Endothelial cell of umbilical vein (primary cell): ENCODE results near the gene CEP68. TPM values are rescaled to one million over a fixed set of nuclear protein-coding genes. Genes with fewer than 3 reads are reported as not detected.

Experiments used
- BruUV-seq: library from RNA; stranded (reverse); fragments of 400-500 nt; replicated peaks from 2 replicates; lab custom pipeline; 2021; lab: Mats Ljungman, UMichigan
- CTCF ChIA-PET: fragments of 300-600, 350-600 bp; sonication (Branson Sonifier 250); formaldehyde crosslinking; loops from one replicate; lab custom pipeline; 2021; ENCODE audit warnings: antibody characterized with exemption, inconsistent platforms; lab: Charles Lee
- POLR2A ChIA-PET: fragments of 300-600, 350-600 bp; sonication (Branson Sonifier 250); formaldehyde crosslinking; loops from one replicate; lab custom pipeline; 2021; ENCODE audit warnings: antibody characterized with exemption, inconsistent platforms; lab: Charles Lee
- DNase-seq: peaks from one replicate; pipeline ENCODE4 v3.0.0-alpha.2; 2011; ENCODE audit warnings: low read depth, low spot score
- FAIRE-seq: peaks from 2 replicates; lab custom pipeline; 2011; peaks lifted over from hg19 to GRCh38; lab: Jason Lieb, UNC
- H2AFZ ChIP-seq: 2 replicates; pipeline ENCODE4 v1.6.0; 2012; ENCODE audit warnings: low read depth, low read length, control low read depth, inconsistent platforms
- H3K27ac ChIP-seq: 2 replicates; pipeline ENCODE4 v1.5.1; 2011; ENCODE audit warnings: low read depth, mild to moderate bottlenecking, control low read depth, low read length, moderate library complexity; ENCODE audit not compliant: insufficient read depth
- H3K27me3 ChIP-seq, 2 experiments: 2 replicates each; pipeline versions ENCODE4 v1.6.0 to v1.6.1; 2011; ENCODE audit warnings: low read length in 2 of 2, mixed read lengths in 1 of 2; ENCODE audit not compliant: control insufficient read depth in 2 of 2, insufficient read depth in 2 of 2
- H3K36me3 ChIP-seq, 2 experiments: 2 replicates in 1 of 2; 3 replicates in 1 of 2; pipeline ENCODE4 v1.5.1; 2011; ENCODE audit warnings: low read length in 2 of 2, mild to moderate bottlenecking in 1 of 2, moderate library complexity in 1 of 2; ENCODE audit not compliant: control insufficient read depth in 2 of 2, insufficient read depth in 2 of 2; ENCODE audit errors: extremely low read depth in 1 of 2
- H3K4me1 ChIP-seq: 3 replicates; pipeline ENCODE4 v1.5.1; 2011; ENCODE audit warnings: mild to moderate bottlenecking, low read length; ENCODE audit not compliant: control insufficient read depth, insufficient read depth; ENCODE audit errors: extremely low read depth
- H3K4me2 ChIP-seq: 2 replicates; pipeline ENCODE4 v1.6.1; 2011; ENCODE audit warnings: low read length, control low read depth, mixed read lengths; ENCODE audit not compliant: insufficient read depth
- H3K4me3 ChIP-seq, 3 experiments: fragments of 200-600 bp in 1 of 3; sonication (generic), shearing (Covaris generic) in 1 of 3; replicated peaks in 1 of 3; 2 replicates each; pipeline ENCODE4 v1.5.1; 2011 to 2016; ENCODE audit warnings: control low read depth in 3 of 3, low read length in 3 of 3, mild to moderate bottlenecking in 2 of 3, inconsistent platforms in 1 of 3, low read depth in 1 of 3, moderate library complexity in 1 of 3; ENCODE audit not compliant: insufficient read depth in 1 of 3
- H3K79me2 ChIP-seq: 2 replicates; pipeline ENCODE4 v1.6.0; 2012; ENCODE audit warnings: low read length, inconsistent platforms; ENCODE audit not compliant: control insufficient read depth, insufficient read depth
- H3K9ac ChIP-seq: replicated peaks from 2 replicates; pipeline ENCODE3; 2011; ENCODE audit warnings: low read length, control low read depth; ENCODE audit not compliant: insufficient read depth; ENCODE audit errors: extremely low read depth
- H3K9me1 ChIP-seq: replicated peaks from 3 replicates; pipeline ENCODE4 v1.6.0; 2011; ENCODE audit warnings: mild to moderate bottlenecking, low read length; ENCODE audit not compliant: control insufficient read depth, insufficient read depth; ENCODE audit errors: extremely low read depth
- H3K9me3 ChIP-seq: replicated peaks from 2 replicates; pipeline ENCODE4 v1.5.1; 2012; ENCODE audit warnings: low read length, inconsistent platforms; ENCODE audit not compliant: control insufficient read depth, insufficient read depth
- H4K20me1 ChIP-seq: replicated peaks from 2 replicates; pipeline ENCODE3; 2011; ENCODE audit warnings: mild to moderate bottlenecking, low read length; ENCODE audit not compliant: control insufficient read depth, insufficient read depth; ENCODE audit errors: extremely low read depth
- EZH2 ChIP-seq: IDR thresholded peaks from 2 replicates; pipeline ENCODE4 v1.6.1; 2012; ENCODE audit warnings: borderline replicate concordance, low read depth, mild to moderate bottlenecking, moderate library complexity, low read length, inconsistent platforms; ENCODE audit not compliant: severe bottlenecking
- FOS ChIP-seq: IDR thresholded peaks from 2 replicates; pipeline ENCODE4 v1.6.1; 2011; ENCODE audit warnings: mild to moderate bottlenecking, low read length, moderate library complexity, borderline replicate concordance; ENCODE audit not compliant: insufficient read depth
- GATA2 ChIP-seq: IDR thresholded peaks from 2 replicates; pipeline ENCODE4 v1.7.0; 2011; ENCODE audit warnings: low read depth, mild to moderate bottlenecking, moderate library complexity, mixed read lengths, low read length; ENCODE audit not compliant: insufficient read length, insufficient read depth
- JUN ChIP-seq: IDR thresholded peaks from 2 replicates; pipeline ENCODE4 v1.6.1; 2011; ENCODE audit warnings: borderline replicate concordance, low read depth; ENCODE audit not compliant: insufficient read length, insufficient read depth
- MYC ChIP-seq: IDR thresholded peaks from one replicate; pipeline ENCODE4 v1.6.1; 2011; ENCODE audit warnings: mild to moderate bottlenecking, low read depth, low read length
- POLR2A ChIP-seq: IDR thresholded peaks from 2 replicates; pipeline ENCODE4 v1.6.1; 2012; ENCODE audit warnings: low read depth, mild to moderate bottlenecking, control low read depth, low read length
- POLR2AphosphoS5 ChIP-seq: IDR thresholded peaks from 2 replicates; pipeline ENCODE4 v1.6.1; 2012; ENCODE audit warnings: low read depth, mild to moderate bottlenecking, control low read depth, low read length, moderate library complexity; ENCODE audit not compliant: insufficient read depth
- dilution Hi-C: fragments of 300-500 bp; cut with MboI; formaldehyde crosslinking; loops from one replicate; pipeline ENCODE4 v1.15.0; 2019; ENCODE audit warnings: low sequenced_read_pairs; ENCODE audit not compliant: extremely low pct_ligation_motif_present
- intact Hi-C: fragments of 100-400 bp; cut with micrococcal nuclease; formaldehyde crosslinking; loops from one replicate; pipeline ENCODE4 v1.10.0; 2022
- polyA plus RNA-seq, 4 experiments: library from polyadenylated mRNA; depleted of rRNA in 3 of 4; stranded (reverse) in 3 of 4; unstranded in 1 of 4; fragments of >200 nt; gene quantifications; 2 replicates each; pipeline versions ENCODE4 v1.2.1 to v1.2.3, GENCODE V29; 2011 to 2012; ENCODE audit warnings: missing spikeins in 1 of 4
- total RNA-seq: library from RNA; stranded (reverse); gene quantifications from 2 replicates; pipeline ENCODE4 v1.2.3, GENCODE V29; 2021
- TF ChIP-seq, protein P1 (sequence below), 2 donors: IDR thresholded peaks; 1 replicate in 1 of 2; 2 replicates in 1 of 2; pipeline ENCODE4 v1.5.1; 2011; ENCODE audit warnings: low read length in 2 of 2, mild to moderate bottlenecking in 2 of 2, moderate library complexity in 2 of 2, control low read depth in 1 of 2, inconsistent platforms in 1 of 2, low read depth in 1 of 2; ENCODE audit not compliant: insufficient read depth in 1 of 2; ENCODE audit errors: extremely low read depth in 1 of 2
- TF ChIP-seq, protein P2 (sequence below): IDR thresholded peaks from 2 replicates; pipeline ENCODE4 v1.6.1; 2011; ENCODE audit not compliant: insufficient read depth, insufficient read length

The CEP68 gene
- total and polyA plus RNA-seq, 2 donors (not counting 3 experiments of a cell fraction or from before 2014, with no cell fraction given): 21.4 to 22.0 TPM

DNA sequence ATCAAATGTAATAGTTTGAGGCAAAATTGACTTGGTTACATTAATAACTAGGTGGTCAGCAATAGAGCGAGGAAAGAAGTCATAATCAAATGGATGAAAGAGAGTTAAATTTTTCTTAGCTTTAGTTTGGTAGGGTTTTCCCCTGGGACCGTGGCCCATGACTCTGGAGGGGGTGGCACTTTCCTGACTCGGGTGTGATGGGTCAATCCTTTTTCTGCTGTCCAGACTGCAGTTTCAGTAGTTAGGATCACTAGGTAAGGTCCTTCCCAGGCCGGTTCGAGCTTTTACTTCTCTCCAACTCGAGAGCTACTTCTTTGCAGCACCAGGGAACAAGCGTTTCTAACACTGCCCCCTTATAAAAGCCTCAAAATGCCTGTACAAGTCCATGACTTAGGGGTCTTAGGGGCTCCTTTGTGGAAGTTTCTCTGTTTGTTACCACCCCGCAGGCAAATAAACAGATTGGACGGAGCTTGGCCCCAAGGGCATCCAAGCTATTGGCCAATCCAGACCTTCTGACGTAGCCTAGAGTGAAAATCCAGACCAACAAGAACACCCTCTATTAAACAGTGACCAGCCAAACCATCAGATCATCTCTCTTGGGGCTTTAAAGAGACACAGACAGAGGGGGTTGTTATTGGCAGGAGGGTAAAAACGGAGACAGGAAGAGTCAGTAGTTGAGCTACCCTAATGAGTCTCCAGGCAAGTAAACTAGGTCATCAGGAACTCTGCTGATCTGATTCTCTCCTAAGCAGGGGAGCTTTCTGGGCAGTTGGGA is 9.4 kb upstream of the CEP68 start:
- Histone ChIP-seq H3K9ac (no peak overlapping the region), H3K9me3 (no peaks in the 10 kb centered on the region), H3K9me1 (no peaks in the 10 kb centered on the region), H3K36me3 (no peaks in the 10 kb centered on the region), H3K27ac (no peak overlapping the region), H4K20me1 (no peaks in the 10 kb centered on the region), H3K4me3 (no peak overlapping the region), H3K4me2 (no peak overlapping the region), H3K4me1 (peaks cover 10% of the 10 kb centered on the region), H3K27me3 (peaks cover 0 to 7% of the 10 kb centered on the region in 2 experiments), H3K79me2 (no peaks in the 10 kb centered on the region), H2AFZ (no peak overlapping the region)
- FAIRE-seq (no peak), DNase-seq (no peak)
- CTCF ChIA-PET: interaction anchor here (0.6 to 1.5 kb wide), 4 partner anchors 11 to 140 kb away, joined by 3 to 4 read pairs (median 3); no protein-coding TSS in a partner anchor
- no TSS peak for BruUV-seq
- dilution Hi-C loops: no loop called here
- TF ChIP-seq, protein P1, sequence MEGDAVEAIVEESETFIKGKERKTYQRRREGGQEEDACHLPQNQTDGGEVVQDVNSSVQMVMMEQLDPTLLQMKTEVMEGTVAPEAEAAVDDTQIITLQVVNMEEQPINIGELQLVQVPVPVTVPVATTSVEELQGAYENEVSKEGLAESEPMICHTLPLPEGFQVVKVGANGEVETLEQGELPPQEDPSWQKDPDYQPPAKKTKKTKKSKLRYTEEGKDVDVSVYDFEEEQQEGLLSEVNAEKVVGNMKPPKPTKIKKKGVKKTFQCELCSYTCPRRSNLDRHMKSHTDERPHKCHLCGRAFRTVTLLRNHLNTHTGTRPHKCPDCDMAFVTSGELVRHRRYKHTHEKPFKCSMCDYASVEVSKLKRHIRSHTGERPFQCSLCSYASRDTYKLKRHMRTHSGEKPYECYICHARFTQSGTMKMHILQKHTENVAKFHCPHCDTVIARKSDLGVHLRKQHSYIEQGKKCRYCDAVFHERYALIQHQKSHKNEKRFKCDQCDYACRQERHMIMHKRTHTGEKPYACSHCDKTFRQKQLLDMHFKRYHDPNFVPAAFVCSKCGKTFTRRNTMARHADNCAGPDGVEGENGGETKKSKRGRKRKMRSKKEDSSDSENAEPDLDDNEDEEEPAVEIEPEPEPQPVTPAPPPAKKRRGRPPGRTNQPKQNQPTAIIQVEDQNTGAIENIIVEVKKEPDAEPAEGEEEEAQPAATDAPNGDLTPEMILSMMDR (IDR thresholded peaks at IDR 0.05; ENCODE audit: extremely low read depth in 1 of 2, insufficient read depth in 1 of 2, low read depth in 1 of 2, low read length in 2 of 2): no peak
- TF ChIP-seq POLR2AphosphoS5 (no peak), EZH2 (no peak), POLR2A (no peak), FOS (no peak), MYC (no peak), GATA2 (no peak), JUN (no peak)
- TF ChIP-seq, protein P2, sequence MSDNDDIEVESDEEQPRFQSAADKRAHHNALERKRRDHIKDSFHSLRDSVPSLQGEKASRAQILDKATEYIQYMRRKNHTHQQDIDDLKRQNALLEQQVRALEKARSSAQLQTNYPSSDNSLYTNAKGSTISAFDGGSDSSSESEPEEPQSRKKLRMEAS: no peak
- intact Hi-C loops: no loop called here
- POLR2A ChIA-PET: no interaction called here
